K562 (cell line): ENCODE data around the gene MYO18B. TPM values are rescaled to one million over a fixed set of nuclear protein-coding genes. Genes with fewer than 3 reads are reported as not detected.

Experiments used
- ATAC-seq: fragments of 200-7000 bp; cut with Tn5 transposase; 3 replicates; pipeline ENCODE4 v1.9.1; 2020; ENCODE audit warnings: moderate library complexity
- BruUV-seq: library from RNA; stranded (reverse); fragments of 400-500 nt; replicated peaks from 2 replicates; lab custom pipeline; 2021; lab: Mats Ljungman, UMichigan
- CTCF ChIA-PET: fragments of 300-600 bp; formaldehyde crosslinking; extraction: SDS; loops from one replicate; lab custom pipeline; 2021; ENCODE audit warnings: low intra/inter-chr PET ratio; lab: Yijun Ruan, JAX
- POLR2A ChIA-PET: fragments of 300-600, 350-650 bp; sonication (Branson Sonifier 250); formaldehyde crosslinking; extraction: SDS; loops from one replicate; lab custom pipeline; 2021; ENCODE audit warnings: antibody characterized with exemption, inconsistent platforms; lab: Yijun Ruan, JAX
- DNase-seq, 4 experiments: peaks; one replicate each; pipeline versions ENCODE4 v3.0.0 to v3.0.0-alpha.2; 2011 to 2018; ENCODE audit warnings: low spot score in 3 of 4, mixed read lengths in 3 of 4; ENCODE audit errors: extremely low read depth in 1 of 4
- FAIRE-seq: peaks from 2 replicates; lab custom pipeline; 2011; peaks lifted over from hg19 to GRCh38; lab: Jason Lieb, UNC
- H2AFZ ChIP-seq: 2 replicates; pipeline ENCODE4 v1.6.0; 2011; ENCODE audit warnings: low read depth, low read length, control low read depth, inconsistent platforms
- H3K27ac ChIP-seq: fragments of 200-600 bp; 3 replicates; pipeline ENCODE4 v1.8.0; 2011; ENCODE audit warnings: low read depth, mild to moderate bottlenecking, control low read depth, inconsistent platforms, low read length, moderate library complexity, mixed read lengths; ENCODE audit errors: extremely low read depth
- H3K27me3 ChIP-seq, 2 experiments: fragments of 300-600 bp in 1 of 2; 2 replicates in 1 of 2; 3 replicates in 1 of 2; pipeline versions ENCODE4 v1.6.0 to v1.8.0; 2011; ENCODE audit warnings: inconsistent platforms in 2 of 2, low read length in 2 of 2, mild to moderate bottlenecking in 1 of 2, mixed read lengths in 1 of 2, moderate library complexity in 1 of 2; ENCODE audit not compliant: control insufficient read depth in 2 of 2, insufficient read depth in 2 of 2
- H3K36me3 ChIP-seq: fragments of 300-600 bp; 3 replicates; pipeline ENCODE4 v1.8.0; 2011; ENCODE audit warnings: mild to moderate bottlenecking, low read length, inconsistent platforms; ENCODE audit not compliant: control insufficient read depth, insufficient read depth
- H3K4me1 ChIP-seq, 2 experiments: fragments of 200-600 bp in 1 of 2; replicated peaks in 1 of 2; 2 replicates in 1 of 2; 3 replicates in 1 of 2; pipeline versions ENCODE4 v1.5.1 to v1.8.0; 2011; ENCODE audit warnings: inconsistent platforms in 2 of 2, low read length in 2 of 2, mild to moderate bottlenecking in 1 of 2, mixed read lengths in 1 of 2, moderate library complexity in 1 of 2; ENCODE audit not compliant: control insufficient read depth in 2 of 2, insufficient read depth in 2 of 2
- H3K4me2 ChIP-seq: 2 replicates; pipeline ENCODE4 v1.6.1; 2011; ENCODE audit warnings: low read length, control low read depth, inconsistent platforms, mixed read lengths; ENCODE audit not compliant: insufficient read depth
- H3K4me3 ChIP-seq: fragments of 200-600 bp; sonication (generic), shearing (Covaris generic); 2 replicates; pipeline ENCODE4 v1.5.1; 2016; ENCODE audit warnings: control low read depth, inconsistent platforms
- H3K79me2 ChIP-seq: fragments of 200-600 bp; 3 replicates; pipeline ENCODE4 v1.8.0; 2011; ENCODE audit warnings: low read length, inconsistent platforms; ENCODE audit not compliant: control insufficient read depth, insufficient read depth
- H3K9ac ChIP-seq, 2 experiments: 2 replicates each; pipeline versions ENCODE4 v1.6.0 to v1.6.1; 2011; ENCODE audit warnings: low read depth in 2 of 2, low read length in 2 of 2, control low read depth in 1 of 2, inconsistent platforms in 1 of 2, mild to moderate bottlenecking in 1 of 2, mixed read lengths in 1 of 2; ENCODE audit not compliant: insufficient read depth in 1 of 2
- H3K9me1 ChIP-seq: one replicate; pipeline ENCODE4 v1.6.0; 2011; ENCODE audit warnings: inconsistent platforms, mild to moderate bottlenecking, low read length, moderate library complexity; ENCODE audit not compliant: control insufficient read depth, insufficient read depth
- H3K9me3 ChIP-seq: replicated peaks from 2 replicates; pipeline ENCODE4 v1.5.1; 2011; ENCODE audit warnings: low read depth, low read length, inconsistent platforms; ENCODE audit not compliant: control insufficient read depth, insufficient read depth
- H4K20me1 ChIP-seq: replicated peaks from 2 replicates; pipeline ENCODE4 v1.6.1; 2011; ENCODE audit warnings: low read length, inconsistent platforms, mixed read lengths; ENCODE audit not compliant: control insufficient read depth, insufficient read depth
- GATAD2A ChIP-seq: fragments of 450-650 bp; IDR thresholded peaks from 2 replicates; pipeline ENCODE4 v1.6.1; 2017
- HSF4 ChIP-seq: fragments of 250-450 bp; sonication (Bioruptor Pico); IDR thresholded peaks from 2 replicates; pipeline ENCODE4 v2.1.2; 2022; ENCODE audit warnings: mild to moderate bottlenecking, moderate library complexity, borderline replicate concordance
- SIN3B ChIP-seq: fragments of 450-650 bp; IDR thresholded peaks from 2 replicates; pipeline ENCODE4 v1.6.1; 2017; ENCODE audit warnings: low read depth, mild to moderate bottlenecking, moderate library complexity
- SMAD3 ChIP-seq: fragments of 450-650 bp; formaldehyde crosslinking; conservative IDR thresholded peaks from 2 replicates; pipeline ENCODE4 v1.4.0; 2020; ENCODE audit warnings: mild to moderate bottlenecking
- SRF ChIP-seq, 2 experiments: fragments of 250-450, 450-650 bp in 1 of 2; sonication (Bioruptor Pico) in 1 of 2; sonication (generic) in 1 of 2; formaldehyde crosslinking; IDR thresholded peaks; 2 replicates each; pipeline versions ENCODE4 v1.5.0 to v1.5.1; 2020 to 2022; ENCODE audit warnings: mild to moderate bottlenecking in 1 of 2, missing genetic modification reagents in 1 of 2
- TAF7 ChIP-seq: fragments of 450-650 bp; IDR thresholded peaks from 2 replicates; pipeline ENCODE4 v1.6.1; 2016; ENCODE audit warnings: missing genetic modification characterization, missing compliant biosample characterization
- ZNF764 ChIP-seq: fragments of 250-450 bp; sonication (Bioruptor Pico); IDR thresholded peaks from 2 replicates; pipeline ENCODE4 v1.4.0; 2020; ENCODE audit warnings: low read depth, mild to moderate bottlenecking, moderate library complexity
- WGBS: fragments of 100-300 bp; shearing (Covaris generic); methylation state at CpG from one replicate; pipeline ENCODE4 v1.1.6; 2016; ENCODE audit warnings: low coverage, mixed read lengths; ENCODE audit not compliant: insufficient coverage; ENCODE audit errors: missing lambda C conversion rate; 5-methylcytosine and 5-hydroxymethylcytosine counted together
- in situ Hi-C: fragments of 300-500 bp; cut with MboI; formaldehyde crosslinking; loops from 4 replicates; pipeline ENCODE4 v1.15.0; 2018; ENCODE audit warnings: inconsistent platforms, mixed read lengths
- intact Hi-C: fragments of 100-400 bp; cut with micrococcal nuclease; formaldehyde crosslinking; loops from 2 replicates; pipeline ENCODE4 v1.14.2; 2022
- polyA plus RNA-seq, 8 experiments: library from polyadenylated mRNA; depleted of rRNA in 4 of 8; stranded (reverse) in 5 of 8; unstranded in 3 of 8; fragments of >200 nt; fragmentation: Nextera tagmentation in 2 of 8; fragmentation: Illumina TruSeq in 1 of 8; extraction: Ambion mirVana in 2 of 8; extraction: Trizol in 1 of 8; gene quantifications; 2 replicates each; pipeline versions ENCODE4 v1.2.1 to v1.2.3, GENCODE V29; 2011 to 2014; ENCODE audit warnings: inconsistent platforms in 1 of 8, missing spikeins in 1 of 8
- total RNA-seq, 7 experiments: library from RNA; depleted of rRNA in 6 of 7; stranded (reverse); fragments of >200 nt in 6 of 7; fragmentation: Illumina TruSeq in 2 of 7; extraction: Trizol in 2 of 7; gene quantifications; 2 replicates each; pipeline versions ENCODE4 v1.2.1 to v1.2.3, GENCODE V29; 2011 to 2021; ENCODE audit warnings: low replicate concordance in 1 of 7
- TF ChIP-seq, protein P1 (sequence below): fragments of 250-450 bp; sonication (Bioruptor Pico); IDR thresholded peaks from 2 replicates; pipeline ENCODE4 v1.8.0; 2021; ENCODE audit warnings: borderline replicate concordance, mild to moderate bottlenecking, moderate library complexity; ENCODE audit not compliant: poor library complexity, severe bottlenecking
- TF ChIP-seq, protein P2 (sequence below): fragments of 450-650 bp; IDR thresholded peaks from 2 replicates; pipeline ENCODE4 v1.6.1; 2018; ENCODE audit warnings: mild to moderate bottlenecking, low read depth; ENCODE audit not compliant: partially characterized antibody
- TF ChIP-seq, protein P3 (sequence below): fragments of 250-450 bp; sonication (Bioruptor Pico); IDR thresholded peaks from 2 replicates; pipeline ENCODE4 v1.5.0; 2021
- TF ChIP-seq, protein P4 (sequence below): fragments of 250-450 bp; sonication (Bioruptor Pico); IDR thresholded peaks from 2 replicates; pipeline ENCODE4 v1.4.0; 2020; ENCODE audit warnings: mild to moderate bottlenecking, moderate library complexity

The MYO18B gene
- total and polyA plus RNA-seq, 9 of the 15 experiments (the other 6 are each of a cell fraction or from before 2014, with no cell fraction given) = 0.06 to 7.0 (median 4.3) TPM

DNA sequence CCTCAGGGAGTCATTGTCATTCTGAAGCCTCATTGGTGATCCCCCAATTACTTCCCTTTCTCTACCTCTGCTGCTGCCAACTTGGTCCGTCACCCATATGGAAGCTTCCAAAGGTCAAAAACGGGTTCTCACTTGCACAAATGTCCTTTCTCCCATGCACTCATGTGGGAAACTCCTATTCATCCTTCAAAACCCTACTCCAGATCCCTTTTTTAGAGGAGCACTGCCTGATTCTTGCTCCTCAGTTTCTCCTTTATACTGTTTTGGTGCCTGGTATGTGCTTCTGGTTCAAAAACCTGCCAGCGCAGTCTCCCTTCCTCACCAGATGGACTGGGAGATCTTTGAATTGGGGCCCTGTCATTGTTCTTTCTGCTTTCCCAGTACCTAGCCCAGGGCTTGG is 41.9 kb downstream of the MYO18B start:
- WGBS = 62% methylated on average over 3 of the region's 3 CpGs
- Histone ChIP-seq H2AFZ (no peak overlapping the region), H3K4me3 (no peak overlapping the region), H3K36me3 (peaks cover 23% of the 10 kb centered on the region)
- no peak for ATAC-seq
- DNase-seq = no peak
- CTCF ChIA-PET = no interaction called here
- no peak for TF ChIP-seq ZNF764 (CRISPR knock-in tag)
- TF ChIP-seq, protein P1, sequence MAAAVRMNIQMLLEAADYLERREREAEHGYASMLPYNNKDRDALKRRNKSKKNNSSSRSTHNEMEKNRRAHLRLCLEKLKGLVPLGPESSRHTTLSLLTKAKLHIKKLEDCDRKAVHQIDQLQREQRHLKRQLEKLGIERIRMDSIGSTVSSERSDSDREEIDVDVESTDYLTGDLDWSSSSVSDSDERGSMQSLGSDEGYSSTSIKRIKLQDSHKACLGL (CRISPR knock-in tag) = no peak
- TF ChIP-seq, all 486 proteins: peak for 0
- FAIRE-seq = no peak
- in situ Hi-C loops (no loop called here), intact Hi-C loops (no loop called here)
- no peaks in the 10 kb centered on the region for H3K9me1 ChIP-seq
- no peak overlapping the region for H3K27ac ChIP-seq
- no TSS peak for BruUV-seq
- H4K20me1 ChIP-seq = no peaks in the 10 kb centered on the region; the same call in none of the 2 replicates
- no peak overlapping the region for H3K9ac ChIP-seq
- no peaks in the 10 kb centered on the region for H3K79me2 ChIP-seq
- POLR2A ChIA-PET = no interaction called here
- H3K9me3 ChIP-seq = no peaks in the 10 kb centered on the region
- no peak overlapping the region for H3K4me2 ChIP-seq
- no peaks in the 10 kb centered on the region for H3K27me3 ChIP-seq
- no peaks in the 10 kb centered on the region for H3K4me1 ChIP-seq

DNA sequence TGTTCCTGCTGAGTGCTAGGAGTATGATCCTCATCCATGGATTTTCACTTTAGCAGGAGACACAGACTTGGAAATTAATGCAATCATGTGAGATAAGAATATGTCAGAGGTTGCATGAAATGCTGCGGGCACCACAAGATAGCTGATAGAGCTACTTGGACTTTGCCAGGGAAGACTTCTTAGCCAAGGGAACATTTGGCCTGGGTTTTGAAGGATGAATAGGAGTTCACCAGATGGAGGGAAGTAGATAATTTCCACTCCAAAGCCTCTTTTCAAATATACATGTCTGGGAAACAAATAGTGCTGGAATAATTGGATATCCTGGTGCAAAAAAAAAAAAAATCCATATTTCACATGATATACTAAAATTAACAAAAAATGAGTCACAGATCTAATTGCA is 44.2 kb downstream of the MYO18B start:
- ChIA-PET CTCF (no interaction called here), POLR2A (interaction anchor here (0.6 kb wide), 1 partner anchor 41 kb away, joined by 3 read pairs; no protein-coding TSS in a partner anchor)
- H3K4me2 ChIP-seq = no peak overlapping the region
- no peaks in the 10 kb centered on the region for H3K9me1 ChIP-seq
- DNase-seq (no peak), FAIRE-seq (no peak), ATAC-seq (no peak)
- H3K9me3 ChIP-seq = no peaks in the 10 kb centered on the region
- H2AFZ ChIP-seq = no peak overlapping the region
- peaks cover 19% of the 10 kb centered on the region for H3K36me3 ChIP-seq
- no peaks in the 10 kb centered on the region for H3K79me2 ChIP-seq
- intact Hi-C loops = no loop called here
- H4K20me1 ChIP-seq = no peaks in the 10 kb centered on the region; the same call in none of the 2 replicates
- TF ChIP-seq, protein P2, sequence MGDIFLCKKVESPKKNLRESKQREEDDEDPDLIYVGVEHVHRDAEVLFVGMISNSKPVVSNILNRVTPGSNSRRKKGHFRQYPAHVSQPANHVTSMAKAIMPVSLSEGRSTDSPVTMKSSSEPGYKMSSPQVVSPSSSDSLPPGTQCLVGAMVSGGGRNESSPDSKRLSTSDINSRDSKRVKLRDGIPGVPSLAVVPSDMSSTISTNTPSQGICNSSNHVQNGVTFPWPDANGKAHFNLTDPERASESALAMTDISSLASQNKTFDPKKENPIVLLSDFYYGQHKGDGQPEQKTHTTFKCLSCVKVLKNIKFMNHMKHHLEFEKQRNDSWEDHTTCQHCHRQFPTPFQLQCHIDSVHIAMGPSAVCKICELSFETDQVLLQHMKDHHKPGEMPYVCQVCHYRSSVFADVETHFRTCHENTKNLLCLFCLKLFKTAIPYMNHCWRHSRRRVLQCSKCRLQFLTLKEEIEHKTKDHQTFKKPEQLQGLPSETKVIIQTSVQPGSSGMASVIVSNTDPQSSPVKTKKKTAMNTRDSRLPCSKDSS = no peak
- TF ChIP-seq SIN3B (no peak), SRF (CRISPR knock-in tag; IDR thresholded peaks at IDR 0.05) (no peak), HSF4 (CRISPR knock-in tag) (no peak), GATAD2A (no peak), SMAD3 (no peak), TAF7 (tag) (no peak)
- TF ChIP-seq, protein P3, sequence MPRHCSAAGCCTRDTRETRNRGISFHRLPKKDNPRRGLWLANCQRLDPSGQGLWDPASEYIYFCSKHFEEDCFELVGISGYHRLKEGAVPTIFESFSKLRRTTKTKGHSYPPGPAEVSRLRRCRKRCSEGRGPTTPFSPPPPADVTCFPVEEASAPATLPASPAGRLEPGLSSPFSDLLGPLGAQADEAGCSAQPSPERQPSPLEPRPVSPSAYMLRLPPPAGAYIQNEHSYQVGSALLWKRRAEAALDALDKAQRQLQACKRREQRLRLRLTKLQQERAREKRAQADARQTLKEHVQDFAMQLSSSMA (CRISPR knock-in tag) = no peak
- TF ChIP-seq, protein P4, sequence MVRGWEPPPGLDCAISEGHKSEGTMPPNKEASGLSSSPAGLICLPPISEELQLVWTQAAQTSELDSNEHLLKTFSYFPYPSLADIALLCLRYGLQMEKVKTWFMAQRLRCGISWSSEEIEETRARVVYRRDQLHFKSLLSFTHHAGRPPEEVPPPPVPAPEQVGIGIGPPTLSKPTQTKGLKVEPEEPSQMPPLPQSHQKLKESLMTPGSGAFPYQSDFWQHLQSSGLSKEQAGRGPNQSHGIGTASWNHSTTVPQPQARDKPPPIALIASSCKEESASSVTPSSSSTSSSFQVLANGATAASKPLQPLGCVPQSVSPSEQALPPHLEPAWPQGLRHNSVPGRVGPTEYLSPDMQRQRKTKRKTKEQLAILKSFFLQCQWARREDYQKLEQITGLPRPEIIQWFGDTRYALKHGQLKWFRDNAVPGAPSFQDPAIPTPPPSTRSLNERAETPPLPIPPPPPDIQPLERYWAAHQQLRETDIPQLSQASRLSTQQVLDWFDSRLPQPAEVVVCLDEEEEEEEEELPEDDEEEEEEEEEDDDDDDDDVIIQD (CRISPR knock-in tag) = no peak
- H3K4me3 ChIP-seq = no peak overlapping the region
- H3K9ac ChIP-seq = no peak overlapping the region
- WGBS = 86% methylated on average over 1 of the region's 1 CpG
- H3K27me3 ChIP-seq = no peaks in the 10 kb centered on the region
- in situ Hi-C loops = no loop called here
- H3K27ac ChIP-seq = no peak overlapping the region
- H3K4me1 ChIP-seq = no peaks in the 10 kb centered on the region
- no TSS peak for BruUV-seq
